Natural killer cell treated with Interleukin-12 subunit alpha and Interleukin-12 subunit beta and Interleukin-15 and Interleukin-18, amount 100 ng/mL, for 72 hours (primary cell): ENCODE measurements around the gene TAF4B. TPM values are rescaled to one million over a fixed set of nuclear protein-coding genes. Genes with fewer than 3 reads are reported as not detected.

Source experiments
- ATAC-seq, 2 donors: fragments of 150-1000 bp; cut with Tn5 transposase in 1 of 2; sonication (Bioruptor Pico), chemical (Tn5 transposase) in 1 of 2; 2 replicates each; pipeline ENCODE4 v1.10.0; 2021
- DNase-seq: peaks from one replicate; pipeline ENCODE4 v3.0.0; 2022; ENCODE audit warnings: low spot score
- H3K27ac Mint-ChIP-seq, 2 donors: 1 replicate in 1 of 2; 2 replicates in 1 of 2; pipeline ENCODE4 v1.8.0; 2022; ENCODE audit warnings: mixed read lengths in 2 of 2, mild to moderate bottlenecking in 1 of 2, moderate library complexity in 1 of 2
- H3K27me3 Mint-ChIP-seq, 2 donors: 1 replicate in 1 of 2; 2 replicates in 1 of 2; pipeline ENCODE4 v1.8.0; 2022; ENCODE audit warnings: mixed read lengths in 2 of 2
- H3K36me3 Mint-ChIP-seq: one replicate; pipeline ENCODE4 v1.8.0; 2022; ENCODE audit warnings: mixed read lengths
- H3K4me1 Mint-ChIP-seq, 2 donors: 1 replicate in 1 of 2; 2 replicates in 1 of 2; pipeline ENCODE4 v1.8.0; 2022; ENCODE audit warnings: low read depth in 2 of 2, mixed read lengths in 2 of 2, mild to moderate bottlenecking in 1 of 2
- H3K4me3 Mint-ChIP-seq: one replicate; pipeline ENCODE4 v1.8.0; 2022; ENCODE audit warnings: mixed read lengths
- H3K9me3 Mint-ChIP-seq: 2 replicates; pipeline ENCODE4 v1.8.0; 2022; ENCODE audit warnings: mixed read lengths
- total RNA-seq, 2 donors: library from RNA; stranded (reverse); gene quantifications; one replicate each; pipeline ENCODE4 v1.2.3, GENCODE V29; 2022

Gene TAF4B
- total RNA-seq, 2 donors from 2014 or later = 4.2 to 14.5 TPM

- H3K9me3 Mint-ChIP-seq = no peaks in the 10 kb centered on the region
- no peak overlapping the region for H3K27ac Mint-ChIP-seq
- H3K4me3 Mint-ChIP-seq = no peak overlapping the region
- no peak for DNase-seq
- no peak for ATAC-seq
- H3K27me3 Mint-ChIP-seq = no peaks in the 10 kb centered on the region
- H3K36me3 Mint-ChIP-seq = no peaks in the 10 kb centered on the region
- no peaks in the 10 kb centered on the region for H3K4me1 Mint-ChIP-seq
Measured at GRCh38 chr18:26394047-26394654, 167.9 kb downstream of the TAF4B start.

- no peaks in the 10 kb centered on the region for H3K36me3 Mint-ChIP-seq
- H3K9me3 Mint-ChIP-seq = no peaks in the 10 kb centered on the region
- no peaks in the 10 kb centered on the region for H3K27me3 Mint-ChIP-seq
- no peaks in the 10 kb centered on the region for H3K4me1 Mint-ChIP-seq
- DNase-seq = no peak
- H3K27ac Mint-ChIP-seq = no peak overlapping the region
- ATAC-seq = no peak
- no peak overlapping the region for H3K4me3 Mint-ChIP-seq
Measured at GRCh38 chr18:26397019-26397418, 170.8 kb downstream of the TAF4B start.

GRCh38 chr18:26403491-26403890 is 177.2 kb downstream of the TAF4B start:
- H3K27ac Mint-ChIP-seq = no peak overlapping the region
- H3K4me3 Mint-ChIP-seq = no peak overlapping the region
- H3K4me1 Mint-ChIP-seq = no peaks in the 10 kb centered on the region
- no peaks in the 10 kb centered on the region for H3K36me3 Mint-ChIP-seq
- H3K9me3 Mint-ChIP-seq = no peaks in the 10 kb centered on the region
- DNase-seq (no peak), ATAC-seq (no peak)
- no peaks in the 10 kb centered on the region for H3K27me3 Mint-ChIP-seq

- no peak overlapping the region for H3K27ac Mint-ChIP-seq
- no peaks in the 10 kb centered on the region for H3K9me3 Mint-ChIP-seq
- H3K4me1 Mint-ChIP-seq = no peaks in the 10 kb centered on the region
- no peaks in the 10 kb centered on the region for H3K36me3 Mint-ChIP-seq
- no peak for DNase-seq
- peaks cover 0 to 8% of the 10 kb centered on the region in 2 donors for H3K27me3 Mint-ChIP-seq
- peak in 1 of 2 donors; percentile 51 for ATAC-seq
- no peak overlapping the region for H3K4me3 Mint-ChIP-seq
Measured at GRCh38 chr18:26405190-26405801, 179.1 kb downstream of the TAF4B start.

- Mint-ChIP-seq H3K9me3 (no peaks in the 10 kb centered on the region), H3K4me3 (no peak overlapping the region), H3K27ac (no peak overlapping the region), H3K36me3 (no peaks in the 10 kb centered on the region), H3K4me1 (no peaks in the 10 kb centered on the region), H3K27me3 (peaks cover 0 to 8% of the 10 kb centered on the region in 2 donors)
- no peak for DNase-seq
- no peak for ATAC-seq
Measured at GRCh38 chr18:26406324-26406723, 180.1 kb downstream of the TAF4B start.

- H3K9me3 Mint-ChIP-seq = no peaks in the 10 kb centered on the region
- no peaks in the 10 kb centered on the region for H3K4me1 Mint-ChIP-seq
- ATAC-seq = no peak
- no peak overlapping the region for H3K27ac Mint-ChIP-seq
- peaks cover 0 to 8% of the 10 kb centered on the region in 2 donors for H3K27me3 Mint-ChIP-seq
- no peaks in the 10 kb centered on the region for H3K36me3 Mint-ChIP-seq
- DNase-seq = no peak
- no peak overlapping the region for H3K4me3 Mint-ChIP-seq
Measured at GRCh38 chr18:26406854-26407517, 180.7 kb downstream of the TAF4B start.

GRCh38 chr18:26407736-26408601 is 181.7 kb downstream of the TAF4B start:
- no peak overlapping the region for H3K4me3 Mint-ChIP-seq
- H3K27ac Mint-ChIP-seq = no peak overlapping the region
- no peak for DNase-seq
- H3K27me3 Mint-ChIP-seq = peaks cover 0 to 8% of the 10 kb centered on the region in 2 donors
- ATAC-seq = no peak
- H3K4me1 Mint-ChIP-seq = no peaks in the 10 kb centered on the region
- H3K36me3 Mint-ChIP-seq = no peaks in the 10 kb centered on the region
- no peaks in the 10 kb centered on the region for H3K9me3 Mint-ChIP-seq

GRCh38 chr18:26409091-26409490 is 182.8 kb downstream of the TAF4B start:
- Mint-ChIP-seq H3K9me3 (no peaks in the 10 kb centered on the region), H3K27ac (no peak overlapping the region), H3K36me3 (no peaks in the 10 kb centered on the region), H3K27me3 (peaks cover 0 to 8% of the 10 kb centered on the region in 2 donors), H3K4me3 (no peak overlapping the region), H3K4me1 (no peaks in the 10 kb centered on the region)
- DNase-seq = no peak
- ATAC-seq = no peak

GRCh38 chr18:26414901-26415440 is 188.7 kb downstream of the TAF4B start:
- Mint-ChIP-seq H3K4me1 (no peaks in the 10 kb centered on the region), H3K36me3 (no peaks in the 10 kb centered on the region), H3K27me3 (no peaks in the 10 kb centered on the region)

GRCh38 chr18:26415631-26416030 is 189.4 kb downstream of the TAF4B start:
- no peak for ATAC-seq
- no peak for DNase-seq
- Mint-ChIP-seq H3K4me1 (no peaks in the 10 kb centered on the region), H3K9me3 (no peaks in the 10 kb centered on the region), H3K27me3 (no peaks in the 10 kb centered on the region), H3K27ac (no peak overlapping the region), H3K36me3 (no peaks in the 10 kb centered on the region), H3K4me3 (no peak overlapping the region)

More at GRCh38 chr18:26414901-26415440, 188.7 kb downstream of the TAF4B start:
- no peak overlapping the region for H3K4me3 Mint-ChIP-seq
- no peak for ATAC-seq
- no peaks in the 10 kb centered on the region for H3K9me3 Mint-ChIP-seq
- no peak overlapping the region for H3K27ac Mint-ChIP-seq
- DNase-seq = no peak

- Mint-ChIP-seq H3K36me3 (no peaks in the 10 kb centered on the region), H3K4me3 (no peak overlapping the region), H3K9me3 (no peaks in the 10 kb centered on the region), H3K4me1 (no peaks in the 10 kb centered on the region), H3K27me3 (no peaks in the 10 kb centered on the region), H3K27ac (no peak overlapping the region)
- ATAC-seq (no peak), DNase-seq (no peak)
Measured at GRCh38 chr18:26416652-26417150, 190.5 kb downstream of the TAF4B start.

GRCh38 chr18:26417190-26417589 is 190.9 kb downstream of the TAF4B start:
- H3K36me3 Mint-ChIP-seq = no peaks in the 10 kb centered on the region
- H3K9me3 Mint-ChIP-seq = no peaks in the 10 kb centered on the region
- H3K27ac Mint-ChIP-seq = no peak overlapping the region
- no peak overlapping the region for H3K4me3 Mint-ChIP-seq
- H3K4me1 Mint-ChIP-seq = no peaks in the 10 kb centered on the region
- DNase-seq (no peak), ATAC-seq (no peak)
- H3K27me3 Mint-ChIP-seq = no peaks in the 10 kb centered on the region

GRCh38 chr18:26418225-26418624 is 192.0 kb downstream of the TAF4B start:
- no peaks in the 10 kb centered on the region for H3K9me3 Mint-ChIP-seq
- no peaks in the 10 kb centered on the region for H3K4me1 Mint-ChIP-seq
- no peak overlapping the region for H3K4me3 Mint-ChIP-seq
- no peaks in the 10 kb centered on the region for H3K27me3 Mint-ChIP-seq
- ATAC-seq = no peak
- H3K36me3 Mint-ChIP-seq = no peaks in the 10 kb centered on the region
- H3K27ac Mint-ChIP-seq = no peak overlapping the region
- DNase-seq = no peak
